ENCODE data around the gene SHISAL1.
"Not testable (repeated sequence)": the region's sequence is repeated elsewhere in the genome, so short reads cannot be mapped to it uniquely, and the experiment has no call there.

Gene SHISAL1

GRCh38 chr22:44307509-44308169 lies 5.1 kb downstream of the SHISAL1 start:
- no peaks in the 10 kb centered on the region; the same call in none of the 2 replicates for H3K27me3 ChIP-seq (replicated peaks; ENCODE audit: control insufficient read depth, insufficient read depth, low read length)
- no peaks in the 10 kb centered on the region for H3K36me3 ChIP-seq (ENCODE audit: control insufficient read depth, insufficient read depth, low read length)
- no peak for DNase-seq (ENCODE audit: extremely low read depth, insufficient read length)
- no peak overlapping the region for H3K4me3 ChIP-seq (replicated peaks; ENCODE audit: low read depth, low read length)
- no peak for TF ChIP-seq CTCF (IDR thresholded peaks at IDR 0.05; ENCODE audit: insufficient read depth, low read length, poor library complexity, severe bottlenecking)

GRCh38 chr22:44305888-44306287 lies 6.9 kb downstream of the SHISAL1 start:
- H3K27me3 ChIP-seq (replicated peaks; ENCODE audit: control insufficient read depth, insufficient read depth, low read length) = no peaks in the 10 kb centered on the region; the same call in 1 of the 2 replicates
- H3K36me3 ChIP-seq (ENCODE audit: control insufficient read depth, insufficient read depth, low read length) = no peaks in the 10 kb centered on the region
- H3K4me3 ChIP-seq (replicated peaks; ENCODE audit: low read depth, low read length) = no peak overlapping the region
- no peak for DNase-seq (ENCODE audit: extremely low read depth, insufficient read length)
- no peak for TF ChIP-seq CTCF (IDR thresholded peaks at IDR 0.05; ENCODE audit: insufficient read depth, low read length, poor library complexity, severe bottlenecking)

- no peak overlapping the region for H3K4me3 ChIP-seq (replicated peaks; ENCODE audit: low read depth, low read length)
- H3K36me3 ChIP-seq (ENCODE audit: control insufficient read depth, insufficient read depth, low read length) = no peaks in the 10 kb centered on the region
- TF ChIP-seq CTCF (IDR thresholded peaks at IDR 0.05; ENCODE audit: insufficient read depth, low read length, poor library complexity, severe bottlenecking) = no peak
- DNase-seq (ENCODE audit: extremely low read depth, insufficient read length) = no peak
- no peaks in the 10 kb centered on the region; the same call in 1 of the 2 replicates for H3K27me3 ChIP-seq (replicated peaks; ENCODE audit: control insufficient read depth, insufficient read depth, low read length)
Measured at GRCh38 chr22:44305455-44305854, 7.3 kb downstream of the SHISAL1 start.

GRCh38 chr22:44304911-44305310 lies 7.8 kb downstream of the SHISAL1 start:
- H3K36me3 ChIP-seq (ENCODE audit: control insufficient read depth, insufficient read depth, low read length) = no peaks in the 10 kb centered on the region
- no peaks in the 10 kb centered on the region; the same call in 1 of the 2 replicates for H3K27me3 ChIP-seq (replicated peaks; ENCODE audit: control insufficient read depth, insufficient read depth, low read length)
- no peak overlapping the region for H3K4me3 ChIP-seq (replicated peaks; ENCODE audit: low read depth, low read length)
- DNase-seq (ENCODE audit: extremely low read depth, insufficient read length) = no peak
- TF ChIP-seq CTCF (IDR thresholded peaks at IDR 0.05; ENCODE audit: insufficient read depth, low read length, poor library complexity, severe bottlenecking) = no peak

- H3K4me3 ChIP-seq (replicated peaks; ENCODE audit: low read depth, low read length) = no peak overlapping the region
- H3K36me3 ChIP-seq (ENCODE audit: control insufficient read depth, insufficient read depth, low read length) = no peaks in the 10 kb centered on the region
- DNase-seq (ENCODE audit: extremely low read depth, insufficient read length) = no peak
- TF ChIP-seq CTCF (IDR thresholded peaks at IDR 0.05; ENCODE audit: insufficient read depth, low read length, poor library complexity, severe bottlenecking) = no peak
- H3K27me3 ChIP-seq (replicated peaks; ENCODE audit: control insufficient read depth, insufficient read depth, low read length) = no peaks in the 10 kb centered on the region; the same call in 1 of the 2 replicates
Measured at GRCh38 chr22:44304354-44304753, 8.4 kb downstream of the SHISAL1 start.

GRCh38 chr22:44302363-44302762 lies 10.4 kb downstream of the SHISAL1 start:
- not testable (repeated sequence) for H3K36me3 ChIP-seq (ENCODE audit: control insufficient read depth, insufficient read depth, low read length); H3K27me3 ChIP-seq (replicated peaks; ENCODE audit: control insufficient read depth, insufficient read depth, low read length); H3K4me3 ChIP-seq (replicated peaks; ENCODE audit: low read depth, low read length); DNase-seq (ENCODE audit: extremely low read depth, insufficient read length)
